Measurements from ENCODE around the gene CRIP1.

DNA sequence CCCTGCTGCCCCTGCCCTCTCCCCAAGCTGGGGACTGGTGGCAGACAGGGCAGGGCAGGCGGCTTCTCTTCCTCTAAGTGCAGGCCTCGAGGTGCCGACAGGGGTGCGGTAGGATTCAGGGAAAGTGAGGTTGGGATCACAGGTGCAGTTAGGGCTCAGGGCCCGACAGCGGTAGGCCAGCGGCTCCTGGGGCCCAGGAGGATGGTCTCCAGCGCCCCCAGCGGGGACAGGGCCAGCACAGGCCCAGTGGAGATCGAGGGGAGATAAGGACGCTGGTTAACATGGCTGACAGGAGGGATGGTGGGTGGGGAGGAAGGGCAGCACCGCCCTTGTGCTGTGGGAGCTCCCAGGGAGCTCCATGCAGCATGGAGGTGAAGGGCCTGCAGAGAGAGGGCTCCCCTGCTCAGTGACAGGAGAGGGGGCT is 935 bp upstream of the CRIP1 start:
- no peak for TF ChIP-seq ZBTB7A (IDR thresholded peaks at IDR 0.05; ENCODE audit: low read depth)
- TF ChIP-seq TAF1 (IDR thresholded peaks at IDR 0.05; ENCODE audit: low read depth) = no peak
- TF ChIP-seq TCF12 (IDR thresholded peaks at IDR 0.05; ENCODE audit: low read depth) = no peak
- no peak for TF ChIP-seq CEBPB (IDR thresholded peaks at IDR 0.05)
- no peak for TF ChIP-seq RAD21 (IDR thresholded peaks at IDR 0.05; ENCODE audit: low read depth)
- TF ChIP-seq, protein P1, sequence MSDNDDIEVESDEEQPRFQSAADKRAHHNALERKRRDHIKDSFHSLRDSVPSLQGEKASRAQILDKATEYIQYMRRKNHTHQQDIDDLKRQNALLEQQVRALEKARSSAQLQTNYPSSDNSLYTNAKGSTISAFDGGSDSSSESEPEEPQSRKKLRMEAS (IDR thresholded peaks at IDR 0.05) = no peak
- TF ChIP-seq REST (IDR thresholded peaks at IDR 0.05; ENCODE audit: low read depth) = no peak
- no peak for TF ChIP-seq YY1 (IDR thresholded peaks at IDR 0.05; ENCODE audit: low read depth)
- no peak for TF ChIP-seq EGR1 (IDR thresholded peaks at IDR 0.05)
- no peak for TF ChIP-seq NFIC (IDR thresholded peaks at IDR 0.05)
- no peak for TF ChIP-seq CREB1 (IDR thresholded peaks at IDR 0.05; ENCODE audit: low read depth)

Data from Ishikawa (cell line).